GM20431 (cell line): ENCODE data around the gene MGP.

Experiments used
- in situ Hi-C: fragments of 300-500 bp; cut with MseI, MboI; formaldehyde crosslinking; loops from one replicate; pipeline ENCODE4 v1.15.0; 2020; ENCODE audit warnings: low sequenced_read_pairs; ENCODE audit not compliant: unreplicated experiment

Gene MGP

DNA sequence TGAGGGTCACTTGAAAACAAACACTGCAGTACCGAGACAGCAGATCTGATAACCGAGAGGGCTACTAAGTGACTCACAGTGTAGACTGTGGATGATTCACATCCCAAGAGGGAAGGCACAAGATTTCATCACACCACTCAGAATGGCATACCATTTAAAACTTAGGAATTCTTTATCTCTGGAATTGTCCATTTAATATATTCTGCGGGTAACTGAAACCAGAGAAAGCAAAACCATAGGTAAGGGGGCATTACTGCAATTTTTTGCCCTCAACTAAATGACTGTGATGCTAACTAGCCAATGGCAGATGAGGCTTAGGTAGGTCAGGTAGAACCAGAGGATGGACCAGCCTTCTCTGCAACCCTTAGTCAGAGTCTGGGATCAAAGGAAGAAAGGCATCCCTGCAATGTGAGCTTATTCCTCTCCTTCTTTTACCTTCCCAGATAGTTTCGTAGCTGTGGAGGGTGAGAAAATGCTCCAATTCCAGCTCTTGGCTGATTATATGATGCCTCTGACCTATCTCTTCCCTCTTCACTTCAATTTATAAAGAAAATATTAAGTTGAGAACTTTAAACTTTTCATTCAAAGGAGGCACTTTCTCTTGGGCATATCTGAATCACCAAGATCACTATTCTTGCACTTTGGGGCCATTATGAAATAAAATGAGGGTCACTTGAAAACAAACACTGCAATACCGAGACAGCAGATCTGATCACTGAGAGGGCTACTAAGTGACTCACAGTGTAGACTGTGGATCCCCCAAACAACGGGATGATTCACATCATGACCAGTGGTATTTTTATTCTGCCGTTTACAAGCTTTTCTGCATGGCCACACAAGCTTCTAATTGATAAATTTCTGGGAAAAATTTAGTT is 49.1 kb downstream of the MGP start:
- in situ Hi-C loops: no loop called here

DNA sequence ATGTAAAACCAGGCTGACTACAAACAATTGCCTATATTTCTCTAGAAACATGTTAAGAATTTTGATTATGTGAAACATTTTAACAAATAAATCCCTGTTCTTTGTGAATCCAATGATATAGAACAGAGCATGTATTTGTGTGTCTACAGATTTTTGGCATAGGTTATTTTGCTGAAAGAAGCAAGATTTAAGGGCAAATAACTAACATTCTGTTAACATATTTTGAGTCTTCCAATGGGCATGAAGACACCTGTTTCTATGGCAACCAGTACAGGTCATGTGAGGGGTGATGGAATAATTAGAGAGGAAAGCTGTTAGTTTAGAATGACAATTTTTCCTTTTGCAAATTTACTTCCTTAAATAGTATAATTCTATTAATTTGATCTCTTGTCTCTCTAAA is 51.1 kb downstream of the MGP start:
- in situ Hi-C loops: no loop called here

DNA sequence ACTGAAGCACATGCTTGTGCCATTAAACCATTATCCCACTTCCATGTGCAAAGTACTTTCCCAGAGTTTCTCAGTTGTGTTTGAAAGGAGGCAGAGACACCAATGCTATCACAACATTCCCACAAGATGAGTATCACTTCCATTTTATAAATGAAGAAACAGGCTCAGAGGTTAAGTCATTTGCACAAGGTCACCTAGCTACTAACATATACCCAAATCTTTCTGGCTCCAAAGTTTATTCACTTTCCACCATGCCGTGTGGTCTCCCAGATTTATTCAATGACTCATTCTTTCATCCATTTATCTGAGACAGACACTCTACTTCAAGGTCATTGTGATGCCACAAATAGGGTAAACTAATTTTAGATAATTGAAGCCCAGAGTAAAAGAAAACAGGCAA is 51.7 kb downstream of the MGP start:
- in situ Hi-C loops: no loop called here

DNA sequence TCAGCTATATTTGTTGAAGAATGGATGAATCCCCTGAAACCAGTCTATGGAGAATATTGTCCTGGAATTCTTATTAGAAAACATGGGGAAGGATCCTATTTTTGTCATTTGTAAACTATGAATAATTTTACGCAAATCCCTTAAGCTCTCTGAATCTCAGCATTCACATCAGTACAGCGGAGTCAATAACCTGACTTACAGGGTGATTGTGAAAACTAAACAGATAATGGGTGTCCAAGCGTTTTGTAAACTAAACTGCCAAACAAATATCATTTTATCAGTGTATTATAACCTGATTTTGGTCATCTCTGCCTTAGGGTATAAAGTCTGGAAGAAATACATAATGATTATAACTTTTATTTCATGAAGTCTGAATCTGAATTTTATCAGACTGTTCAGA is 52.3 kb downstream of the MGP start:
- in situ Hi-C loops: no loop called here
